HG03342 (cell line): ENCODE measurements around the gene SCARB1.
"Not testable (repeated sequence)": the region's sequence is repeated elsewhere in the genome, so short reads cannot be mapped to it uniquely, and the experiment has no call there.

Experiments
- ATAC-seq: cut with Tn5 transposase; IDR thresholded peaks from one replicate; pipeline ENCODE4 v1.9.1; 2021; ENCODE audit warnings: mild to moderate bottlenecking, moderate library complexity; ENCODE audit not compliant: unreplicated experiment

Gene SCARB1

DNA sequence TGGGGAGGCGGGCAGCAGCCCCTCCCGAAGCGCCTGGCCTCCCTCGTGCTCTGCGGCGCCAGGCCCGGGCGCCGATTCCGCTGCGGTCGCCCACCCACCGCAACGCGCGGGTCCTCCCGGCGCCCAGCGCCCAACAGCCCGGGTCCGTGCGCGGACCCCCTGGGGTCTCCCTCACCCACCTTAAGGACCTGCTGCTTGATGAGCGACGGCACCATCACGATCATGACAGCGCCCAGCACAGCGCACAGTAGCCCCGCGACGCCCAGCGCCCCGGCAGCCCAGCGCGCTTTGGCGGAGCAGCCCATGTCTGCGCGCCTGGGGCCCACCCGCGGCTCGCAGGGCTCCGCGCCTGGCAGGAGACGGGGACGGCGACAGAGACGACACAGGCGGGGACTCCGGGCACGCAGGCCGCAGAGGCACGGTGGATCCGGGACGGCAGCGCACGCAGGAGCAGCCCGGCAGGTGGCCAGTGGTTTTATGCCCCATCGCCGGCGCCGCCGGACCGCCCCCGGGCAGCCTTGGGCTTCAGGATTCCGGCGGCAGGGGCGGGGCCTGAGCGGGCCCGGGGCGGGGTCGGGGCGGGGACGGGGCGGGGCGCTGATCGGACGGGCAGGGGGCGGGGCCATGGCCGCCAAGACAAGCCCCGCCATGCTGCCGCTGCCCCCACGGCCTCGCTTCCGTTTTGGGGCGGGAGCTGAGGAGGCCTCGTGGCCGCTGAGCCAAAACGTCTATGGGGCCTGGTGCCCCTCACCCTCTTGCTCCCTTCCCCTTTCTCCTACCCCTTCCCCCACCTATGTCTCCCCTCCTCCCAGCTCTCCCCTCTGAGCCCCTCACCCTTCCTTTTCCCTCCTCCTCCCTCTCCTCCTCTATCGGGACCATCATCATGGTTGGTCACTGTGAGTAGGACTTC, at the start of gene SCARB1:
Gene SCARB1, minus strand, starts transcription at position 449 of the 910 bp plus-strand sequence. Its CDS starts 144 bp downstream, at position 305.
- peak; percentile 65 for ATAC-seq

DNA sequence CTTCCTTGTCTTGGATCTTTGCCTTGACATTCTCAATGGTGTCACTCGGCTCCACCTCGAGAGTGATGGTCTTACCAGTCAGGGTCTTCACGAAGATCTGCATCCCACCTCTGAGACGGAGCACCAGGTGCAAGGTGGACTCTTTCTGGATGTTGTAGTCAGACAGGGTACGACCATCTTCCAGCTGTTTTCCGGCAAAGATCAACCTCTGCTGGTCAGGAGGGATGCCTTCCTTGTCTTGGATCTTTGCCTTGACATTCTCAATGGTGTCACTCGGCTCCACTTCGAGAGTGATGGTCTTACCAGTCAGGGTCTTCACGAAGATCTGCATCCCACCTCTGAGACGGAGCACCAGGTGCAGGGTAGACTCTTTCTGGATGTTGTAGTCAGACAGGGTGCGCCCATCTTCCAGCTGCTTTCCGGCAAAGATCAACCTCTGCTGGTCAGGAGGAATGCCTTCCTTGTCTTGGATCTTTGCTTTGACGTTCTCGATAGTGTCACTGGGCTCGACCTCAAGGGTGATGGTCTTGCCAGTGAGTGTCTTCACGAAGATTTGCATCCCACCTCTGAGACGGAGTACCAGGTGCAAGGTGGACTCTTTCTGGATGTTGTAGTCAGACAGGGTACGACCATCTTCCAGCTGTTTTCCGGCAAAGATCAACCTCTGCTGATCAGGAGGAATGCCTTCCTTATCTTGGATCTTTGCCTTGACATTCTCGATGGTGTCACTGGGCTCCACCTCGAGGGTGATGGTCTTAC, 49.0 kb upstream of the SCARB1 start:
- ATAC-seq: not testable (repeated sequence)

- ATAC-seq: not testable (repeated sequence)
Observed at GRCh38 chr12:124911521-124911920, 47.9 kb upstream of the SCARB1 start.

DNA sequence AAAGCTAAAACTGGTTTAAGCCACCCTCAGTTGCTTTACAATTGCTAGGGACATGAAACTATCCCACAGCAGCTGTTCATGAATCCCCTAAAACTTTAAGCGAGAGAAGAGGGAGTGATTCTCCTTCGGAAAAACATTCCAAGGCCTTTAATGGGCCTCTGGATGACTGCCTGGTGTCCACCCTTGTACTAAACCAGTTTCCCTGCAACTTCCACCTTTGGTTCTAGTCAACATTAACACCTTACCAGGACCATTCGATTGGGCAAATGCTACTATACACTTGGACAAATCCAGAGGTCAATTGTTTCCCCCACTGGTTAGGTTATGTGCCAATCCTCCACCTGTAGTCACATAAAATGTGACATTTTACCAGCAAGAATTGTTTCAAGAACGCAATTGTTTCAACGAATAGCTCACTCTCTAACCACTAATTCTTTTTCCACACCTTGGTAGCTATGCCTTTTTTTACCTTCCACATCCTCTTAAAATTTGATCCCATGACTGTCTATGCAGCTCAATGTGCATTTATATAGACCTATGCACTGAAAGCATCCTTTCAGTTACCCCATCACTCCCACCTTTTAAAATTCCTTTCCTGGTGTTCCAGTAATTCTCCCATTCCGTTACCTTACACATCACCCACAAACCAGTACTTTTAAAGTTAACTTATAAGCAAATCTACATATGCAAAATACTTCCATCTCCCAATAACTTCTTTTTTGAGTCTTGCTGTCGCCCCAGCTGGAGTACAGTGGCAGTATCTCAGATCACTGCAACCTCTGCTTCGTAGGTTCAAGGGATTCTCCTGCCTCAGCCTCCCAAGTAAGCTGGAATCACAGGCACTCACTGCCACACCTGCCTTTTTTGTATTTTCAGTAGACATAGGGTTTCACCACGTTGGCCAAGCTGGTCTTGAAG, 47.2 kb upstream of the SCARB1 start:
- no peak for ATAC-seq

- ATAC-seq: no peak
Observed at GRCh38 chr12:124909831-124910560, 46.3 kb upstream of the SCARB1 start.

DNA sequence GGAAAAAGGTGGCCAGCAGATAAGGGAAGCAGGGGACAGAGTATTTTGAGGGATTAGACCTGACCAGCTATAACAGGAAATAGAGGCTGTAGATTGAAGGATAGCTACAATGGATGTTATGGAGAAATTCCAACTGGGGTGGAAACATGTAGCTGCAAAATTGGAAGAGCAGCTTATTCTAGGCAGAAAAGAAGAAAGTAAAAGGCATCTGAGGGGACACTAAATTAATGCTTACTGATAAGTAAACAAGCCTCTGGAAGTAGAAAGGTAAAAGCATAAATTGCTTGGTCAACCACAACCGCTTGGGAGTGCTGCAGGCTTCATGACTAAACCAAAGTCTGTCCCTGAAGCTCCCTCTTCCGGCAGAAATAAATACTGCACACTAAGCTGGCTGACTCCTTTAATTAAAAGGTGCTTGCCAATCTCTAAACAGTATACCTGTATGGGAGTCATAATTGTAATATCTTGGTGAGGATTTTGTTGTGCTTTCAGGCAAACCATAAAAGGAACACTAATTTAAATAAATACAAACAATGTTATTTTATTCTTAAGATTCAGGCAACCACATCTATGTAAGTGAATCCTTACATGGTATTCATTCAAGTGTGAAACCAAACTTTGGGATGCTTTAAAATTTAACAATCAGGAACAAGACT, 43.1 kb upstream of the SCARB1 start:
- ATAC-seq: peak; percentile 63

GRCh38 chr12:124904306-124905098, 40.8 kb upstream of the SCARB1 start:
- no peak for ATAC-seq

DNA sequence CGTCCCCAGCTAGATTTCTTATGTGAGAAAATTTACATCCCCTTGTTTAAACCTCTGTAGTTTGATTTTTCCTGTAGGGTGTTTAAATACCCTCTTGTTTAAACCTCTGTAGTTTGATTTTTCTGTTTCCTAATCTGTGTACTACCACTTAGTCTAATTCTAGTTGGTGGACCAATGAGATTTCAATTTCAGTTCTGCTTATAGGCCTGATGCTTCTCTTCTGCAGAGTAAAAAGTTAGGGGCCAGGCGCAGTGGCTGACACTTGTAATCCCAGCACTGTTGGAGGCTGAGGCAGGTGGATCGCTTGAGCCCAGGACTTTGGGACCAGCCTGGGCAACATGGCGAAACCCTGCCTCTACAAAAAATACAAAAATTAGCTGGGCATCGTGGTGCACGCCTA, 39.3 kb upstream of the SCARB1 start:
- no peak for ATAC-seq

- no peak for ATAC-seq
Observed at GRCh38 chr12:124901003-124901402, 37.3 kb upstream of the SCARB1 start.

GRCh38 chr12:124900345-124900795, 36.7 kb upstream of the SCARB1 start:
- not testable (repeated sequence) for ATAC-seq

GRCh38 chr12:124898923-124899294, 35.2 kb upstream of the SCARB1 start:
- no peak for ATAC-seq

GRCh38 chr12:124898200-124898922, 34.7 kb upstream of the SCARB1 start:
- ATAC-seq: peak; percentile 41

- ATAC-seq: no peak
Observed at GRCh38 chr12:124896461-124896860, 32.8 kb upstream of the SCARB1 start.

DNA sequence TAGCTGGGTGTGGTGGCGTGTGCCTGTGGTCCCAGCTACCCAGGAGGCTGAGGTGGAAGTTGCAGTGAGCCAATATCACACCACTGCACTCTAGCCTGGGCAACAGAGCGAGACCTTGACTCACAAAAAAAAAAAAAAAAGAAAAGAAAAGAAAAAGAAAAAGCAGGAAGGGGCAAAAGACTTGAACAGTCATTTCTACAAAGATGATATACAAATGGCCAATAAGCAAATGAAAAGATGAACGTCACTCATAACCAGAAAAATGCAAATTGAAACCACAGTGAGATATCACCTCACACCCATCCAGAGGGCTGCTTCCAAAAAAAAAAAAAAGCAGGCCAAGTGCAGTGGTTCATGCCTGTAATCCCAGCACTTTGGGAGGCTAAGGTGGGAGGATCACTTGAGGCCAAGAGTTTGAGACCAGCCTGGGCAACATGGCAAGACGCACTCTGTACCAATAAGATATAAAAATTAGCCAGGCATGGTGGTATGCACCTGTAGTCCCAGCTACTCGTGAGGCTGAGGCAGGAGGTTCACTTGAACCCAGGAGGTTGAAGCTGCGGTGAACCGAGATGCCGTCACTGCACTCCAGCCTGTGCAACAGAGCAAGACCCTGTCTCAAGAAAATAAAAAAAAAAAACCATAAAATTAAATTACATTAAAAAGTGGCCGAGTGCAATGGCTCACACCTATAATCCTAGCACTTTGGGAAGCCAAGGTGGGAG, 30.3 kb upstream of the SCARB1 start:
- peak; percentile 75 for ATAC-seq

- ATAC-seq: no peak
Observed at GRCh38 chr12:124888260-124888659, 24.6 kb upstream of the SCARB1 start.

GRCh38 chr12:124887766-124888165, 24.1 kb upstream of the SCARB1 start:
- ATAC-seq: not testable (repeated sequence)
